CD4-positive, alpha-beta T cell treated with Interleukin-15 for 1 hour (primary cell): ENCODE measurements around the gene BTC.
"Not testable (repeated sequence)": the region's sequence is repeated elsewhere in the genome, so short reads cannot be mapped to it uniquely, and the experiment has no call there.

Experiments used
- DNase-seq: peaks from one replicate; pipeline ENCODE4 v3.0.0-alpha.2; 2020

Gene BTC

GRCh38 chr4:74755486-74755885 lies 38.8 kb downstream of the BTC start:
- no peak for DNase-seq

GRCh38 chr4:74754218-74754617 lies 40.1 kb downstream of the BTC start:
- no peak for DNase-seq

- no peak for DNase-seq
Measured at GRCh38 chr4:74752798-74753197, 41.5 kb downstream of the BTC start.

- no peak for DNase-seq
Measured at GRCh38 chr4:74751856-74752255, 42.5 kb downstream of the BTC start.

- no peak for DNase-seq
Measured at GRCh38 chr4:74751247-74751646, 43.1 kb downstream of the BTC start.

GRCh38 chr4:74742185-74742584 lies 52.1 kb downstream of the BTC start:
- DNase-seq: no peak

GRCh38 chr4:74738464-74739143 lies 55.7 kb downstream of the BTC start:
- no peak for DNase-seq

GRCh38 chr4:74734995-74735394 lies 59.3 kb downstream of the BTC start:
- no peak for DNase-seq

- DNase-seq: no peak
Measured at GRCh38 chr4:74733756-74734155, 60.6 kb downstream of the BTC start.

GRCh38 chr4:74724979-74725378 lies 69.3 kb downstream of the BTC start:
- no peak for DNase-seq

GRCh38 chr4:74716436-74716765 lies 77.9 kb downstream of the BTC start:
- no peak for DNase-seq

- DNase-seq: no peak
Measured at GRCh38 chr4:74715706-74716435, 78.5 kb downstream of the BTC start.

GRCh38 chr4:74714611-74715130 lies 79.7 kb downstream of the BTC start:
- DNase-seq: no peak

- not testable (repeated sequence) for DNase-seq
Measured at GRCh38 chr4:74708135-74708534, 86.2 kb downstream of the BTC start.
